Measurements from ENCODE around the gene HHAT.

The HHAT gene

DNA sequence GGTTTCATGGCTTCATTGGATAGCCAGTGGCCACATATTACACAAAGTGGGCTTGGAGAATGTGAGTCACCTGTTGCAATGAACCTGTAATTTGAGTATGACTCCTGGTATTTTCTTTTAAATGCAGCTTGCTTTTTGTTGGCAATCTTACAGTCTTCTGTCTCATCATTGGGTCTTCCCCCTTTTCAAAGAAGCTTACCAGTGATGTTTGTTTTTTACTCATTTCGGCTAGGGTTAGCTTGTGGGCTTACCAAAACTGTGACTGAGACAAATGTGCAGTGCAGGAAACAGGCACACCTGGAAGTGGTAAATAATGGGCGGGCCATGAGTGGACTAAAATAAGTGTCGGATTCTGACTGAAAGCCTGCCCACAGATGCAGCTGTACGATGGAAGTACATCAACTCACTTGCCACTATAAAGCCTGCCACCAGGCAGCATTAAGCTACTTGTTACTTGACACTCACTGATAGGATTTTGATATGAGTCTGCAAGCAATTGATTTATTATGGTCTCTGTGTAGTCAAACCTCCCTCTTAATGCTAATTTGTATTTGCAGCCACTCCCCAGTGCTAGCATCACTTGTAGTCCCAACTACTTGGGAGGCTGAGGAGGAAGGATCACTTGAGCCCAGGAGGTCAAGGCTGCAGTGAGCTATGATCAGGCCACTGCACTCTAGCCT lies 4.2 kb downstream of the HHAT start:
- H3K9me3 ChIP-seq (ENCODE audit: control insufficient read depth, low read length) = no peaks in the 10 kb centered on the region
- no peak overlapping the region for H3K4me3 ChIP-seq (ENCODE audit: insufficient read depth, low read depth, low read length, poor library complexity, severe bottlenecking)
- peaks cover 17% of the 10 kb centered on the region for H3K4me1 ChIP-seq (ENCODE audit: control insufficient read depth, insufficient read depth, low read length, poor library complexity, severe bottlenecking)
- no peaks in the 10 kb centered on the region for H3K27me3 ChIP-seq (replicated peaks; ENCODE audit: control insufficient read depth, insufficient read depth, low read length, poor library complexity, severe bottlenecking)
- no peaks in the 10 kb centered on the region for H3K36me3 ChIP-seq (ENCODE audit: control insufficient read depth, insufficient read depth, low read length)
- H3K27ac ChIP-seq (ENCODE audit: insufficient read depth, low read length, poor library complexity, severe bottlenecking) = peak overlapping the region; percentile 70
- DNase-seq = peak; percentile 34 to 47 (median 42)

DNA sequence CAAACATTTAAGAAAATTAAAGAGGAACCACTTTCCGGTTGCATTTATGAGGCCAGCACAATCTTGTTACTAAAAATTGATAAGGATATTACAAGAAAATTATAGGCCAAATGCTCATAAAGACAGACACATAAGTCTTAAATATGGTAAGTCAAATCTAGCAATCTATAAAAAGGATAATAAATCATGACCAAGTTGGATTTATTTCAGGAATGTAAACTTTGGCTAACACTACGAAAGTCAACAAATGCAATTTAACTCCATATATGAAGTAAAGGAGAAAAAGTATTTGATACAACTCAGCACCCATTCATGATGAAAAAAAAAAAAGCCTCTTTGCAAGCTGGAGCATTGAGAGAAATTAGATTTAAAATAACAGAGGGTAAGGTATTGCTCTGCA lies 6.3 kb downstream of the HHAT start:
- Histone ChIP-seq H3K4me3 (ENCODE audit: insufficient read depth, low read depth, low read length, poor library complexity, severe bottlenecking) (no peak overlapping the region), H3K9me3 (ENCODE audit: control insufficient read depth, low read length) (no peaks in the 10 kb centered on the region), H3K36me3 (ENCODE audit: control insufficient read depth, insufficient read depth, low read length) (no peaks in the 10 kb centered on the region), H3K4me1 (ENCODE audit: control insufficient read depth, insufficient read depth, low read length, poor library complexity, severe bottlenecking) (peaks cover 12% of the 10 kb centered on the region), H3K27me3 (replicated peaks; ENCODE audit: control insufficient read depth, insufficient read depth, low read length, poor library complexity, severe bottlenecking) (no peaks in the 10 kb centered on the region), H3K27ac (ENCODE audit: insufficient read depth, low read length, poor library complexity, severe bottlenecking) (no peak overlapping the region)
- DNase-seq = no peak

GRCh38 chr1:210336362-210336761 lies 7.7 kb downstream of the HHAT start:
- no peaks in the 10 kb centered on the region for H3K9me3 ChIP-seq (ENCODE audit: control insufficient read depth, low read length)
- DNase-seq = no peak
- H3K27ac ChIP-seq (ENCODE audit: insufficient read depth, low read length, poor library complexity, severe bottlenecking) = no peak overlapping the region
- H3K27me3 ChIP-seq (replicated peaks; ENCODE audit: control insufficient read depth, insufficient read depth, low read length, poor library complexity, severe bottlenecking) = no peaks in the 10 kb centered on the region
- no peaks in the 10 kb centered on the region for H3K36me3 ChIP-seq (ENCODE audit: control insufficient read depth, insufficient read depth, low read length)
- no peak overlapping the region for H3K4me3 ChIP-seq (ENCODE audit: insufficient read depth, low read depth, low read length, poor library complexity, severe bottlenecking)
- peaks cover 19% of the 10 kb centered on the region for H3K4me1 ChIP-seq (ENCODE audit: control insufficient read depth, insufficient read depth, low read length, poor library complexity, severe bottlenecking)

- H3K9me3 ChIP-seq (ENCODE audit: control insufficient read depth, low read length) = no peaks in the 10 kb centered on the region
- peaks cover 28% of the 10 kb centered on the region for H3K4me1 ChIP-seq (ENCODE audit: control insufficient read depth, insufficient read depth, low read length, poor library complexity, severe bottlenecking)
- no peaks in the 10 kb centered on the region for H3K36me3 ChIP-seq (ENCODE audit: control insufficient read depth, insufficient read depth, low read length)
- H3K4me3 ChIP-seq (ENCODE audit: insufficient read depth, low read depth, low read length, poor library complexity, severe bottlenecking) = no peak overlapping the region
- H3K27me3 ChIP-seq (replicated peaks; ENCODE audit: control insufficient read depth, insufficient read depth, low read length, poor library complexity, severe bottlenecking) = no peaks in the 10 kb centered on the region
- no peak for DNase-seq
- H3K27ac ChIP-seq (ENCODE audit: insufficient read depth, low read length, poor library complexity, severe bottlenecking) = no peak overlapping the region
Measured at GRCh38 chr1:210339500-210339899, 10.8 kb downstream of the HHAT start.

GRCh38 chr1:210340311-210340710 lies 11.6 kb downstream of the HHAT start:
- H3K27ac ChIP-seq (ENCODE audit: insufficient read depth, low read length, poor library complexity, severe bottlenecking) = no peak overlapping the region
- DNase-seq = no peak
- H3K4me1 ChIP-seq (ENCODE audit: control insufficient read depth, insufficient read depth, low read length, poor library complexity, severe bottlenecking) = peaks cover 28% of the 10 kb centered on the region
- H3K4me3 ChIP-seq (ENCODE audit: insufficient read depth, low read depth, low read length, poor library complexity, severe bottlenecking) = no peak overlapping the region
- H3K9me3 ChIP-seq (ENCODE audit: control insufficient read depth, low read length) = no peaks in the 10 kb centered on the region
- H3K36me3 ChIP-seq (ENCODE audit: control insufficient read depth, insufficient read depth, low read length) = no peaks in the 10 kb centered on the region
- no peaks in the 10 kb centered on the region for H3K27me3 ChIP-seq (replicated peaks; ENCODE audit: control insufficient read depth, insufficient read depth, low read length, poor library complexity, severe bottlenecking)

- H3K4me1 ChIP-seq (ENCODE audit: control insufficient read depth, insufficient read depth, low read length, poor library complexity, severe bottlenecking) = peaks cover 28% of the 10 kb centered on the region
- H3K36me3 ChIP-seq (ENCODE audit: control insufficient read depth, insufficient read depth, low read length) = no peaks in the 10 kb centered on the region
- H3K9me3 ChIP-seq (ENCODE audit: control insufficient read depth, low read length) = no peaks in the 10 kb centered on the region
- DNase-seq = no peak
- H3K27me3 ChIP-seq (replicated peaks; ENCODE audit: control insufficient read depth, insufficient read depth, low read length, poor library complexity, severe bottlenecking) = no peaks in the 10 kb centered on the region
- no peak overlapping the region for H3K4me3 ChIP-seq (ENCODE audit: insufficient read depth, low read depth, low read length, poor library complexity, severe bottlenecking)
- peak overlapping the region; percentile 6 for H3K27ac ChIP-seq (ENCODE audit: insufficient read depth, low read length, poor library complexity, severe bottlenecking)
Measured at GRCh38 chr1:210340841-210341240, 12.1 kb downstream of the HHAT start.

DNA sequence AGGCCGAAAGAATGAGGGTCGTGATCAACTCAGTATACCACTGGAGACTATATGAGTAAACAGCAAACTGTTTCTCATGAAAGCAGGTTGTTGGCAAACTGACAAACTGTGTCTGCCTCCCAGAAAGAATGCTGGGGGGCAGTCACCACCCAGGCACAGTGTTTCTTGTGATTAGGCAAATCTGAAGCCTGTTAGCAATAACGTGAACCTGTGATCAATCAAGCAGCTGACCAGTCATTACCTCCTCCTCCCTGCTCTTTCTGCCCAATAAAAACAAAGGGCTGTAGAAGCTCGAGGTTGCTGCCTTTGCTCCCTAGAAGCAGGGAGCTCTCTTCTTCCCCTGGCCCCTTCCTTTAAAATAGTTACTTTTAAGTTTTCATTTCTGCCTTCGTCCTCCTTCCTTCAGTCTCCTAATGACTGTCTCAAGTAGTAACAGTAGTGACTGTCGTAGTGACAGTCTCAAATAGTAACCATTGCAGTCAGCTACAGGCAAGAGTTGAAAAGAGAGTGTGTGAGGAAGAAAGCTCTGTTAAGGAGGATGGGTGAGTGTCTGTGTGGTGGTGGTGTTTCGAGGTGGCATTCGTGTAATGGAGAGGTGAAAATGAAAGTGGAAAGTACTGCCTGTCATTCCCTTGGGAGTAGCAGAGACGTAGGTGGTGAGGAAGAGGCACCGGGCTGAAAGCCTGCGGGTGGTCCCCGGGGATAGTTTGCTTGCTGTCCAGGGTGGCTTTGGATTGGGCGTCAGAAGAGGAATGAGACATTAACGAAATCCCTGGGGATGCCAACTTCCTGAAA lies 14.5 kb downstream of the HHAT start:
- H3K9me3 ChIP-seq (ENCODE audit: control insufficient read depth, low read length) = no peaks in the 10 kb centered on the region
- H3K27ac ChIP-seq (ENCODE audit: insufficient read depth, low read length, poor library complexity, severe bottlenecking) = no peak overlapping the region
- H3K4me1 ChIP-seq (ENCODE audit: control insufficient read depth, insufficient read depth, low read length, poor library complexity, severe bottlenecking) = peaks cover 28% of the 10 kb centered on the region
- H3K27me3 ChIP-seq (replicated peaks; ENCODE audit: control insufficient read depth, insufficient read depth, low read length, poor library complexity, severe bottlenecking) = no peaks in the 10 kb centered on the region
- no peak for DNase-seq
- H3K4me3 ChIP-seq (ENCODE audit: insufficient read depth, low read depth, low read length, poor library complexity, severe bottlenecking) = peak overlapping the region; percentile 38
- no peaks in the 10 kb centered on the region for H3K36me3 ChIP-seq (ENCODE audit: control insufficient read depth, insufficient read depth, low read length)

DNA sequence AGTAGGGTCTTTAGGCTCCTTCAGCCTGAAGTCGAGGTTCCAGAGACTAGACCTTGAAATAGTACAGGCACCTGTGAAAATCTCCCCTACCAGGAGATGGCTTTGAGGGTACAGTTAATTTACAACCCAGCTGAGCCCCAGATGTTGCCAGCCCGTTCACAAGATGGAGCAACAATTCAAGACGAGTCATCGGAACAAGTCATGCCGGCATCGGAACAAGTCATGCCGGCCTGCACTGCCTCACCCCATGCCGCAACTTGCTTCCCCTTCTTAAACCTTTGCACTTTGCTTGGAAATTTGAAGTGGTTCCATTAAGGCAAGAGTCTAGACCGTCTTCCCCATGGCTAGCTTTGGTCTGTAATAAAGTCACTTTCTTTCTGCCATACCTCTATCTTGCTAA lies 16.0 kb downstream of the HHAT start:
- Histone ChIP-seq H3K9me3 (ENCODE audit: control insufficient read depth, low read length) (no peaks in the 10 kb centered on the region), H3K4me3 (ENCODE audit: insufficient read depth, low read depth, low read length, poor library complexity, severe bottlenecking) (no peak overlapping the region), H3K27ac (ENCODE audit: insufficient read depth, low read length, poor library complexity, severe bottlenecking) (no peak overlapping the region), H3K4me1 (ENCODE audit: control insufficient read depth, insufficient read depth, low read length, poor library complexity, severe bottlenecking) (peaks cover 28% of the 10 kb centered on the region), H3K36me3 (ENCODE audit: control insufficient read depth, insufficient read depth, low read length) (no peaks in the 10 kb centered on the region), H3K27me3 (replicated peaks; ENCODE audit: control insufficient read depth, insufficient read depth, low read length, poor library complexity, severe bottlenecking) (no peaks in the 10 kb centered on the region)
- DNase-seq = no peak

- peaks cover 15% of the 10 kb centered on the region for H3K4me1 ChIP-seq (ENCODE audit: control insufficient read depth, insufficient read depth, low read length, poor library complexity, severe bottlenecking)
- H3K9me3 ChIP-seq (ENCODE audit: control insufficient read depth, low read length) = no peaks in the 10 kb centered on the region
- no peaks in the 10 kb centered on the region for H3K36me3 ChIP-seq (ENCODE audit: control insufficient read depth, insufficient read depth, low read length)
- no peak overlapping the region for H3K4me3 ChIP-seq (ENCODE audit: insufficient read depth, low read depth, low read length, poor library complexity, severe bottlenecking)
- H3K27me3 ChIP-seq (replicated peaks; ENCODE audit: control insufficient read depth, insufficient read depth, low read length, poor library complexity, severe bottlenecking) = no peaks in the 10 kb centered on the region
- no peak for DNase-seq
- no peak overlapping the region for H3K27ac ChIP-seq (ENCODE audit: insufficient read depth, low read length, poor library complexity, severe bottlenecking)
Measured at GRCh38 chr1:210347112-210347511, 18.4 kb downstream of the HHAT start.

GRCh38 chr1:210351496-210351895 lies 22.8 kb downstream of the HHAT start:
- Histone ChIP-seq H3K27me3 (replicated peaks; ENCODE audit: control insufficient read depth, insufficient read depth, low read length, poor library complexity, severe bottlenecking) (no peaks in the 10 kb centered on the region), H3K4me3 (ENCODE audit: insufficient read depth, low read depth, low read length, poor library complexity, severe bottlenecking) (no peak overlapping the region), H3K36me3 (ENCODE audit: control insufficient read depth, insufficient read depth, low read length) (no peaks in the 10 kb centered on the region), H3K4me1 (ENCODE audit: control insufficient read depth, insufficient read depth, low read length, poor library complexity, severe bottlenecking) (no peaks in the 10 kb centered on the region), H3K27ac (ENCODE audit: insufficient read depth, low read length, poor library complexity, severe bottlenecking) (no peak overlapping the region), H3K9me3 (ENCODE audit: control insufficient read depth, low read length) (no peaks in the 10 kb centered on the region)
- no peak for DNase-seq
